NOMO-1 treated with DMSO at 0.1 percent for 48 hours (cell line): ENCODE measurements around the gene SLC6A8.
"Not testable (repeated sequence)": the region's sequence is repeated elsewhere in the genome, so short reads cannot be mapped to it uniquely, and the experiment has no call there.

Experiments
- DNase-seq: peaks from one replicate; lab custom pipeline; 2025; ENCODE audit not compliant: unreplicated experiment; lab: John Stamatoyannopoulos, UW

The SLC6A8 gene

GRCh38 chrX:153728951-153729631 is 41.4 kb downstream of the SLC6A8 start:
- no peak for DNase-seq

DNA sequence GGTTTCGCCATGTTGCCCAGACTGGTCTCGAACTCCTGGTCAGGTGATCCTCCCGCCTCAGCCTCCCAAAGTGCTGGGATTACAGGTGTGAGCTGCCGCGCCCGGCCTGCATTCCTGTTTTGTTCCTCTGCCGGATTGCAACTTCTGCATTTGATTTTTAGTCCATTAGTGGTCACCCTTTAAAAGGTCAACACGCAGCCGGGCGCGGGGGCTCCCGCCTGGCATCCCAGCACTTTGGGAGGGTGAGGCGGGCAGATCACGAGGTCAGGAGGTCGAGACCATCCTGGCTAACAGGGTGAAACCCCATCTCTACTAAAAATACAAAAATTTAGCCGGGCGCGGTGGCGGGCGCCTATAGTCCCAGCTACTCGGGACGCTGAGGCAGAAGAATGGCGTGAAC is 42.4 kb downstream of the SLC6A8 start:
- DNase-seq, result not testable (repeated sequence)

- no peak for DNase-seq
These were observed 43.6 kb downstream of the SLC6A8 start for GRCh38 chrX:153731117-153731844.

GRCh38 chrX:153731845-153732215 is 44.1 kb downstream of the SLC6A8 start:
- no peak for DNase-seq

DNA sequence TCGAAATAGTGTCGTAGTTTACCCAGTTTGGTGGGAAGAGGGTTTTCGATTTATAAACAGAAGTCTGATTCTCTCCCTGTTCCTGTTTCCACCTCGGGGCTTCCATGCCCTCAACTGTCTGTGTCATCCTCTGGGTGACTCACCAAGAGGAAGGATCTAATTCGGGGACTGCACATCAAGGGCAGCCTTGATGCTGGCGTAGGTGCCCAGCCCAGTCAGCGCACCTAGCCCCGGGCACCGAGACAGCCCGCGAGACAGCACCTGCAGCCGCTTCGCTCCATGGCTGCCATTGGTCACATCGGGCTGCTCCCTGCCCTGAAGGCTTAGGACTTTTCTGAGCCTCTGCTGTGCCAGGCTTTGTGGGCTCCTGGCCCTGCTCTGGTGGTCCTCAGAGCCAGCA is 44.7 kb downstream of the SLC6A8 start:
- peak; percentile 59 for DNase-seq

GRCh38 chrX:153733651-153734240 is 46.0 kb downstream of the SLC6A8 start:
- DNase-seq, result no peak

GRCh38 chrX:153734871-153735270 is 47.1 kb downstream of the SLC6A8 start:
- no peak for DNase-seq

- DNase-seq, result no peak
These were observed 47.5 kb downstream of the SLC6A8 start for GRCh38 chrX:153735274-153735673.

DNA sequence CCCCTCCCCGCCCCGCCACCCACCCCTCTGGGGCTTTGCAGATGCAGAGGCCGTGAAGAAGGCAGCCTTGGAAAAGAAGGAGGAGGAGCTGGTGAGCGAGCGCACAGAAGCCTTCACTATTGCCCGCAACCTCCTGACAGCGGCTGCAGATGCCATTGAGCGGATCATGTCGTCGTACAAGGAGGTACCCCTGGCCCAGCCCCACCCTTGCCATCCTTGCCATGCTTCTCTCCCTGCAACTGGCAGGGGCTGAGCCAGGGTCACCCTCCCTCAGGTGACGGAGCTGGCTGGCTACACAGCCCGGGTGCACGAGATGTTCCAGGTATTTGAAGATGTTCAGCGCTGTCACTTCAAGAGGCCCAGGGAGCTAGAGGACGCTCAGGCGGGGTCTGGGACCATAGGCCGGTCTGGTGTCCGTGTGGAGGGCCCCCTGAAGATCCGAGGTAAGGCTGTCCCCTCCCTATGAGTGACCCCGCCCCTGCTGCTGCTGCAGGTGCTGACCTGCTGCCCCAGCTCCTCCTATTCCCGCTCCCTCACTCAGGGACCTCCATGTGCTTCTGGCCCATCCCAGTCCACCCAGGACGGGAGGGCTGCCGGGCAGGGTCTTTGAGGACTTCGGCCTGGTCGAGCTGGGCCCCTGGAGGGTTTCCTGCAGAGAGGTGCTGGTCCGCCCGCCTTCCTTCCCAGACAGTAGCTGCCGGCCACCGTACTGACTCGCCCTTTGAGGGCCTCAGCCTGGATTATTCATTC is 48.5 kb downstream of the SLC6A8 start:
- no peak for DNase-seq

DNA sequence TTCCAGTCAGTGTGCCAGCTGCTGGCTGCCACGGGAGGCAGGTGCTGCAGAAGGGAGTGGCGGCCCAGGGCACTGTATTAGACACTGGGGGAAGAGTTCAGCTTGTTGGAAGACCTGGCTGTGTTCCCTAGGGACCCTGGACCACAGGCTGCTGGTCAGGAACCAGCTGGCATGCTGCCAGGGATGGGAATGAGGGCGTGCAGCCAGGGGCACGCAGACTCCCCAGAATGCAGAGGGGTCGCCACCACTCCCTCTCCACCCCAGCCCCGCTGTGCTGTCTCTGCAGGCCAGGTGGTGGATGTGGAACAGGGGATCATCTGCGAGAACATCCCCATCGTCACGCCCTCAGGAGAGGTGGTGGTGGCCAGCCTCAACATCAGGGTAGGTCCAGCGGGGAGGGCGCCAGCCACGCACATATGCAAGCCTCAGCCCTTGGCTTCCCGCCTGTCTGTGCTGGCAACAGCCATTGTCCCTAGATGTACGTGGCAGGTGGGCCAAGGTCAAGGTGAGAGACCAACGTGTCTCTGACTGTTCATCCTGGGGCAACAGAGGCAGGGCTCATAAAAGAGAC is 49.2 kb downstream of the SLC6A8 start:
- DNase-seq, result no peak

DNA sequence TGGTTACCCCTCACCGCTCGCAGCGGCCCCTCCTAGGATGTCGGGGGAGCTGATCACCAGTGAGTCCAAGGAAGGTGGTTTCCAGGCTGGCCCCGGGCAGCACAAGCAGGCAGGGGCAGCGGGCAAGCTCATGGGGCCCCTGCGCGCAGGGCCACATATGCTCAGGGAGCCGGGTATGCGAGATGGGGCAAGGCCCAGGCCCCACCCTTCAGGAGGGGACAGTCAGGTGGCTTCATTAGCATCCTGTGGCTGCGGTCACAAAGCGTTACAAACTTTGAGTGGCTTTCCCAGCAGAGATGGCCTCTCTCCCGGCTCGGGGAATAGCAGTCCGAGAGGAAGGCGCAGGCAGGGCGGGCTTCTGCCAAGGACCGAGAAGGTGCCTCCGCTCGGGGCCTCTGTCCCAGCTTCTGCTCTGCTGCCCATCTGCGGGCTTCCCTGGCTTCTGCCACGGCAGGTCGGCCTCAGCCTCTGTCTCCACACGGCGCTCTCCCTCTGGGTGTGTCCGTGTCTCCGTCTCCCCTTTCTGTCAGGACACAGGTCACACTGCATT is 50.4 kb downstream of the SLC6A8 start:
- DNase-seq, result no peak

DNA sequence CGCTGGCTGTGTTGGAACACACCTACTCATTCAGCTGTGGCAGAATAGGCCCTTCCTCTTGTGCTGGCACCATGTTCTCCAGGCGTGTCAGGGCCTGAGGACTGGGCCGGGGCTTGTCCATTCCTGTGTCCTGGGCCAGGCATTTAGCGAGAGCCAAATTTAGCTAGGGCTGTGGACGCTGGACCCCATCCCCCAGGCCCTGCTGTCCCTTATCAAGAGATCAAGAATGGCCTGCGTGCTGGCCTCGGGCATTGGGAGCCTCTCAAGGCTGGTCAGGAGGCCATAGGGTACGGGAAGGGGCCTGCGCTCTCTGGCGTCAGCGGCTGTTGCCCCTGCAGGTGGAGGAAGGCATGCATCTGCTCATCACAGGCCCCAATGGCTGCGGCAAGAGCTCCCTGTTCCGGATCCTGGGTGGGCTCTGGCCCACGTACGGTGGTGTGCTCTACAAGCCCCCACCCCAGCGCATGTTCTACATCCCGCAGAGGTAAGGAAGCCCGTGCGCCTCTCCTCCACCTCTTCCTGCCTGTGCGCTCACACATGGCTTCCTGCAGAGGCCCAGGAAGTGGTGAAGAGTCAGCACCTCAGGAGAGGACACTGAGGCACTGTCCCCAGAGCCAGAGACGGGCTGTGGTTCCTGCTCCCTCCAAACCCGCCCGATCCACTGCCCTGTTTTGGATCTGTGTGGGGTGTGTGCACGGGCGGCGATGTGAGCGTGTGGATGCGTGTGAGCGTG is 52.2 kb downstream of the SLC6A8 start:
- no peak for DNase-seq

GRCh38 chrX:153740631-153741222 is 53.0 kb downstream of the SLC6A8 start:
- DNase-seq, result no peak

DNA sequence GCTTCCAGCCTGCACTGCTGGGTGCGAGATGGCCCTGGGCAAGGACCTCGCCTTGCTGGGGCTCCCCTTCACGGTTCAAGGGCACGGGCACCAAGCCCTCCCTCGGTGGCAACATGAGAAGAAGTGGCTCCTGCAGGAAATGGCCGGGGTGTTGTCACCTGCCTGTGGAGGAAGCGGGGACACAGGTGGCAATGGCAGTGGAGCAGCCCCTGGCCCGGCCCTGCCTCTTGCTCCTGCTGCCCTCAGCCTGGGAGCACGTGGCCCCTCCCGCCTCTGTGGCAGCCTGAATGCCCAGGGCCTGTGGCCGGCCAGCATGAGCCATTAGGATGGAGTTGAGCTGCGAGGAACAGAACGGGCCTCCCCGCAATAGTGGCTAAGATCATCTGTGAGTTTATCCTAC is 53.7 kb downstream of the SLC6A8 start:
- DNase-seq, result no peak

- not testable (repeated sequence) for DNase-seq
These were observed 54.4 kb downstream of the SLC6A8 start for GRCh38 chrX:153742111-153742510.

DNA sequence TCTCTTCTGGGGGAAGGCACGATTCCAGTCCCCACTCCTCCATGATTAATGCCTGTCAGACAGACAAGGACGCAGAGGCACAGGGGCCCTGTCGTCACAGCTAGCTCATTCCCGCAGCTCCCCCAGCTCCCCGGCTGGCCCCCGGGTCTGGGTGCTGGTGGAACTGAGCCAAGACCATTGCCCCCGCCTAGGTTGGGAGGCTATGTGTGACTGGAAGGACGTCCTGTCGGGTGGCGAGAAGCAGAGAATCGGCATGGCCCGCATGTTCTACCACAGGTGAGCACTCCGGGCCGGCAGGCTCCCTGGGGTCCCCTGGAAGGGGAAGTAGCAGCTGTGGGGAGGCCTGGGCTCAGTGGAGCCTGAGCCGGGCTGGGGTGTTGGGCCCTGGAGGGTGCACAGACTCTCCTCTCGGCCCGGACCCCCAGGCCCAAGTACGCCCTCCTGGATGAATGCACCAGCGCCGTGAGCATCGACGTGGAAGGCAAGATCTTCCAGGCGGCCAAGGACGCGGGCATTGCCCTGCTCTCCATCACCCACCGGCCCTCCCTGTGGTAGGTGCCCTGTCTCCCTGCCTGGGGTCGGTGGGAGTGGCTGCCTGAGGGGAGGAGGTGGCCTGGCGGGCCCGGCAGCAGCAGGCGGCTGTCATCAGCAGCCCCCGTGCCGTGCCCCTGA is 55.2 kb downstream of the SLC6A8 start:
- not testable (repeated sequence) for DNase-seq

- not testable (repeated sequence) for DNase-seq
These were observed 55.9 kb downstream of the SLC6A8 start for GRCh38 chrX:153743468-153744209.

DNA sequence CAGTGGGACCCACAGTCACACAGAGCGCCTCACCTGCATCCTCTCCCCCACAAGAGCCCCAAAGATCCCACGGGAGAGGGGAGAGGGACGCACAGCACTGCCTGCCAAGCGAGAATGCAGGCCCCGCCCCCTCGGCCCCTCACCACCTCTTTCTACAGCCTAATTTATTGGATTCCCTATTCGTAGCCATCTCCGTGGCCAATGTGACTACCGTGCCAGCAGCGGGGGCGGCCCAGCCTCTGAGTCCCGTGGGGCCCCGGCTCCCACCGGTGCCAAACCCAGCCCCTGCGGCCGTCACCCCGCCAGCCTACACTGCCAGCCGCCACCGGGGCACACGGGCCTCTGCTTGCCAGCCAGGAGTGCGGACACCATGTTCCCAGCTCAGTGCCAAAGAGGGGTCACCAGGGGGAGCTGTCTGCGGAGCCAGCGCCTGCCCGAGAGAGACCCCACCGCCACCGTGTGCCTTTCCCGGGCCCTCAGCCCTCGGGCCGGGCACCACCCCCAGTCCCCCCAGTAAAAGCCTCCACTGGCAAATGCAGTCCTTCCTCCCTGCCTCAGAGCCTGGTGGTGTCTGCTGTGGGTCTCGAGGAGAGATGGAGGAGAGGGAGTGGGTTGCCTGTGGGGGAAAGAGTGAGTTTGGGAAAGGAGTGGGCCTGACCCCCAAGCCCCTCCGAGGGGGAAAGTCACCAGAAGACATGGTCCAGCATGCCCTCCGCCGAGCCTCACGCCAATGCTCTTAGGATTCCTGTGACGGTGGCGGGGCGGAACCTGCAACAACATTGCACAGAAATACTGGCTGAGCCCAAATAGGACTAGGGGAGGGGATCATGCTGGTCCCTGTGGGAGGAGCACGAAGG is 56.7 kb downstream of the SLC6A8 start:
- no peak for DNase-seq
